KMS-11 (cell line): ENCODE results near the gene RNU6-9.
A peak's percentile ranks its signal among the peaks of the same experiment; 100 is the strongest.
"Not testable (repeated sequence)": the region's sequence is repeated elsewhere in the genome, so short reads cannot be mapped to it uniquely, and the experiment has no call there.

ENCODE experiments used
- H2AFZ ChIP-seq: fragments of 200-600 bp; sonication (generic); 2 replicates; pipeline ENCODE4 v1.6.1; 2016; ENCODE audit warnings: antibody characterized with exemption, mixed run types, low read depth
- H3K27ac ChIP-seq: fragments of 200-600 bp; sonication (generic); 2 replicates; pipeline ENCODE4 v1.6.1; 2016; ENCODE audit warnings: mild to moderate bottlenecking, mixed run types
- H3K27me3 ChIP-seq: fragments of 200-600 bp; sonication (generic); 2 replicates; pipeline ENCODE4 v1.6.1; 2017; ENCODE audit warnings: mild to moderate bottlenecking, low read depth, mixed run types, moderate library complexity; ENCODE audit not compliant: insufficient read depth
- H3K36me3 ChIP-seq: fragments of 200-600 bp; sonication (generic); 2 replicates; pipeline ENCODE4 v1.6.1; 2017; ENCODE audit warnings: mild to moderate bottlenecking, mixed run types; ENCODE audit not compliant: insufficient read depth
- H3K4me1 ChIP-seq: fragments of 200-600 bp; sonication (generic); 2 replicates; pipeline ENCODE4 v1.6.1; 2016; ENCODE audit warnings: mild to moderate bottlenecking, low read depth, mixed run types; ENCODE audit not compliant: poor library complexity, severe bottlenecking
- H3K4me2 ChIP-seq: fragments of 200-600 bp; sonication (generic); 2 replicates; pipeline ENCODE4 v1.7.0; 2016; ENCODE audit warnings: mild to moderate bottlenecking, mixed run types
- H3K4me3 ChIP-seq: fragments of 200-600 bp; sonication (generic); IDR thresholded peaks from 2 replicates; pipeline ENCODE4 v1.6.1; 2017; ENCODE audit warnings: low read depth, low read length, mixed read lengths; ENCODE audit not compliant: insufficient read depth
- H3K79me2 ChIP-seq: fragments of 200-600 bp; sonication (generic); 2 replicates; pipeline ENCODE4 v1.6.1; 2016; ENCODE audit warnings: low read depth, mixed run types; ENCODE audit not compliant: insufficient read depth
- H3K9ac ChIP-seq: fragments of 200-600 bp; sonication (generic); 2 replicates; pipeline ENCODE4 v1.6.1; 2016; ENCODE audit warnings: mild to moderate bottlenecking, mixed run types
- H4K20me1 ChIP-seq: fragments of 200-600 bp; sonication (generic); 2 replicates; pipeline ENCODE4 v1.6.1; 2016; ENCODE audit warnings: mild to moderate bottlenecking, mixed run types; ENCODE audit not compliant: insufficient read depth
- TF ChIP-seq, protein P1 (sequence below): fragments of 200-600 bp; sonication (generic); conservative IDR thresholded peaks from 2 replicates; pipeline ENCODE4 v1.6.1; 2017; ENCODE audit warnings: low read depth, mild to moderate bottlenecking, antibody characterized with exemption, low read length, moderate library complexity, mixed read lengths

Gene RNU6-9

DNA sequence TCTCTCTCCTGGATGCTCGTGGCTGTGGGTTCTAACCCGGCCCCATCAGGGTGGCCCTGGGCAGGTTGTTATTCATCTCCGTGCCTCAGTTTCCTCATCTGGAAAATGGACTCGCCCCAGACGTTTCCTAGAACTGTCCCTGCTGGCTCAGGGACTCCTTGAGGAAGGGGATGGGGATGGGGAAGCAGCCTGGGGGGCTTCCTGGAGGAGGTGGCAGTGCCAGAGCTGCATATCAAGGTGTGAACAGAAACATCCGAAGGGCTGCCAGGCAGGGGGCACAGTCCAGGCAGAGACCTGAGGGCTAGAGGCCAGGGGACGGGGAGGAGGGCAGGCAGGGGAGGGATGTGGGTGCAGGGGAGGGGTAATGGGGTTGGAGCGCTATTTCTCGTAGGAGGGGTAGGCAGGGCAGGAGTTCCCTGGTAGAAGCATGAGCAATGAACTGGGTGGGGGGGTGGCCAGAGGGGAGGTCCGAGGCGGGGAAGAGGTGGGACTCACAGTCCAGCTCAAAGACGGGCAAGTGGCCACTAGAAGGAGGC lies 44.8 kb upstream of the RNU6-9 start:
- Histone ChIP-seq H4K20me1 (no peaks in the 10 kb centered on the region), H2AFZ (no peak overlapping the region), H3K27me3 (no peaks in the 10 kb centered on the region), H3K79me2 (peaks cover 21% of the 10 kb centered on the region), H3K9ac (no peak overlapping the region), H3K4me2 (peak overlapping the region; percentile 96; the same call in 1 of the 2 replicates), H3K4me1 (peaks cover 30% of the 10 kb centered on the region), H3K4me3 (no peak overlapping the region), H3K27ac (no peak overlapping the region), H3K36me3 (no peaks in the 10 kb centered on the region)
- TF ChIP-seq, protein P1, sequence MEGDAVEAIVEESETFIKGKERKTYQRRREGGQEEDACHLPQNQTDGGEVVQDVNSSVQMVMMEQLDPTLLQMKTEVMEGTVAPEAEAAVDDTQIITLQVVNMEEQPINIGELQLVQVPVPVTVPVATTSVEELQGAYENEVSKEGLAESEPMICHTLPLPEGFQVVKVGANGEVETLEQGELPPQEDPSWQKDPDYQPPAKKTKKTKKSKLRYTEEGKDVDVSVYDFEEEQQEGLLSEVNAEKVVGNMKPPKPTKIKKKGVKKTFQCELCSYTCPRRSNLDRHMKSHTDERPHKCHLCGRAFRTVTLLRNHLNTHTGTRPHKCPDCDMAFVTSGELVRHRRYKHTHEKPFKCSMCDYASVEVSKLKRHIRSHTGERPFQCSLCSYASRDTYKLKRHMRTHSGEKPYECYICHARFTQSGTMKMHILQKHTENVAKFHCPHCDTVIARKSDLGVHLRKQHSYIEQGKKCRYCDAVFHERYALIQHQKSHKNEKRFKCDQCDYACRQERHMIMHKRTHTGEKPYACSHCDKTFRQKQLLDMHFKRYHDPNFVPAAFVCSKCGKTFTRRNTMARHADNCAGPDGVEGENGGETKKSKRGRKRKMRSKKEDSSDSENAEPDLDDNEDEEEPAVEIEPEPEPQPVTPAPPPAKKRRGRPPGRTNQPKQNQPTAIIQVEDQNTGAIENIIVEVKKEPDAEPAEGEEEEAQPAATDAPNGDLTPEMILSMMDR, result no peak

DNA sequence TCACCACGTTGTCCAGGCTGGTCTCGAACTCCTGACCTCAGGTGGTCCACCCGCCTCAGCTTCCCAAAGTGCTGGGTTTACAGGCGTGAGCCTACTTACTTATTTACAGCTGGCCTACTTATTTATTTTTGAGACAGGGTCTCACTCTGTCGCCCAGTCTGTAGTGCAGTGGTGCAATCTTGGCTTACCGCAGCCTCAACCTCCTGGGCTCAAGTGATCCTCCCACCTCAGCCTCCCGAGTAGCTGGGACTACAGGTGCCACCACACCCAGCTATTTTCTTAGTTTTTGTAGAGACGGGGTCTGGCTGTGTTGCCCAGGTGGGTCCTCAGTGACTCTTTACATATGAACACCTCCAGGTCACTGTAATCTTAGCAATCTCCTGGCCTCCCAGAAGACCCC lies 44.1 kb upstream of the RNU6-9 start:
- H3K4me1 ChIP-seq, result peaks cover 25% of the 10 kb centered on the region
- peaks cover 21% of the 10 kb centered on the region for H3K79me2 ChIP-seq
- H3K27me3 ChIP-seq, H4K20me1 ChIP-seq, H3K9ac ChIP-seq, H3K4me2 ChIP-seq, H2AFZ ChIP-seq, H3K4me3 ChIP-seq, H3K27ac ChIP-seq, H3K36me3 ChIP-seq: not testable (repeated sequence)

DNA sequence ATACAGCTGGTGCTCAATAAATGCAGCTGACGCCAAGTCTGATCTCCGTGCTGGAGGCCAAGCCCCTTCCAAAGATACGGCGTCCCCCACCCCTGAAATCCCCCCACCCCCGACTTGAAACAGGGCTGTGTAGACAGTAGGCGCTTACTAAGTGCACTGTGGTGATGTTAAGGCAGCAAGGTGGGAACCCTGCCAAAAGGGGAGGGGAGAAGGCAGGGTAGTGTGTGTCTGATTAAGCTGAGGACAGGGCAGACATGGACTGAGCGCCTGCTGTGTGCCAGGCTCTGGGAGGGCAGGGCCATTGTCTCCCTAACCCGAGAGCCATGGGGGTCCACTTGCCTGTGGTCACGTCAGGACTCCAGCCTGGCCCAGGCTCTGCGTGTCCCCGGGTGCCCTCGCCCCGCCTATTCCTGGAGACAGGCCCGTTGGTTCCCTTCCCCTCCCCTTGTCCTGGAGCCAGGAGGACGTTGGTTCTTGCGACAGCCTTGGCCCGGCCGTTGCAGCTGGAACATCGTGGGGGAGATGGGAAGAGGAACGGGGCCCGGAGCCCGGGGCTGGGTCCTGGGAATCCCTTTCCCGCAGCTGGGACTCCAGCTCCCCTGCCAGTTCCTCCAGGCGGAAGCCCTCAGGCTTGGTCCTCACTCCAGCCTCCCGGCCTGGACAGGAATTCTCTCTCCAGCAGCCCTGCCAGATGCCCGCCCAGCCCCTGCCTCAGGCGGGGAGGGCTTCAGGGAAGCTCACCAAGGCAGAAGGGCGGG lies 42.9 kb upstream of the RNU6-9 start:
- Histone ChIP-seq H3K9ac (no peak overlapping the region), H3K36me3 (no peaks in the 10 kb centered on the region), H3K4me2 (no peak overlapping the region), H4K20me1 (no peaks in the 10 kb centered on the region), H3K27ac (no peak overlapping the region), H3K79me2 (peaks cover 21% of the 10 kb centered on the region), H3K4me3 (no peak overlapping the region), H3K4me1 (peaks cover 15% of the 10 kb centered on the region), H2AFZ (no peak overlapping the region), H3K27me3 (peaks cover 8% of the 10 kb centered on the region; the same call in 1 of the 2 replicates)
- TF ChIP-seq, protein P1, result no peak

DNA sequence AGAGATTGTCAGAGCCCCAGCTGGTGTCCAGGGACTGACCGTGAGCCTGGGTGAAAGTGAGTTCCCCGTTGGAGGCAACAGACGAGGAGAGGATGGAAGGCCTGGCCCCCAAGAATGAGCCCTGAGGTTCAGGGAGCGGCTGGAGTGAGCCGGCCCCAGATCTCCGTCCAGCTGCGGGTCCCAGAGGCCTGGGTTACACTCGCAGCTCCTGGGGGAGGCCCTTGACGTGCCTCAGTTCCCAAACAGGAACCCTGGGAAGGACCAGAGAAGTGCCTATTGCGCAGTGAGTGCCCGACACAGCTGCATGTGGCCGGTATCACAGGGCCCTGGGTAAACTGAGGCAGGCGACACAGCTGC lies 42.3 kb upstream of the RNU6-9 start:
- peaks cover 21% of the 10 kb centered on the region for H3K79me2 ChIP-seq
- H3K4me3 ChIP-seq, result no peak overlapping the region
- peaks cover 8% of the 10 kb centered on the region; the same call in 1 of the 2 replicates for H3K27me3 ChIP-seq
- no peaks in the 10 kb centered on the region for H4K20me1 ChIP-seq
- H3K36me3 ChIP-seq, result no peaks in the 10 kb centered on the region
- TF ChIP-seq, protein P1, result no peak
- no peak overlapping the region for H3K4me2 ChIP-seq
- H3K27ac ChIP-seq, result no peak overlapping the region
- peaks cover 15% of the 10 kb centered on the region for H3K4me1 ChIP-seq
- no peak overlapping the region for H2AFZ ChIP-seq
- H3K9ac ChIP-seq, result no peak overlapping the region
